T-helper 17 cell (primary cell): ENCODE results near the gene SGPL1. TPM values are rescaled to one million over a fixed set of nuclear protein-coding genes. Genes with fewer than 3 reads are reported as not detected.

ENCODE experiments used
- ATAC-seq: fragments of 150-1000 bp; cut with Tn5 transposase; 2 replicates; pipeline ENCODE4 v1.10.0; 2021; ENCODE audit warnings: mild to moderate bottlenecking, moderate library complexity
- DNase-seq, 3 donors: peaks; one replicate each; pipeline versions ENCODE4 v3.0.0 to v3.0.0-alpha.2; 2020 to 2021
- H3K9me3 ChIP-seq: one replicate; pipeline ENCODE4 v1.7.0; 2013; ENCODE audit warnings: low read length, mild to moderate bottlenecking; ENCODE audit not compliant: control insufficient read depth, poor library complexity, severe bottlenecking
- H3K27ac Mint-ChIP-seq: one replicate; pipeline ENCODE4 v1.8.0; 2022; ENCODE audit warnings: mild to moderate bottlenecking, moderate library complexity, mixed read lengths
- H3K27me3 Mint-ChIP-seq: one replicate; pipeline ENCODE4 v1.8.0; 2022; ENCODE audit warnings: mixed read lengths
- H3K36me3 Mint-ChIP-seq: one replicate; pipeline ENCODE4 v1.8.0; 2022; ENCODE audit warnings: low read depth, mixed read lengths
- H3K4me1 Mint-ChIP-seq: one replicate; pipeline ENCODE4 v1.8.0; 2022; ENCODE audit warnings: mild to moderate bottlenecking, mixed read lengths
- H3K4me3 Mint-ChIP-seq: one replicate; pipeline ENCODE4 v1.8.0; 2022; ENCODE audit warnings: mild to moderate bottlenecking, moderate library complexity, mixed read lengths
- total RNA-seq, 4 donors: library from RNA in 2 of 4; stranded (reverse) in 2 of 4; gene quantifications; one replicate each; pipeline ENCODE4 v1.2.3 and lab custom pipeline; 2022 to 2026

The SGPL1 gene
- total RNA-seq, 2 donors from 2014 or later, result 21.5 to 22.8 TPM

- DNase-seq, result no peak
- H3K27me3 Mint-ChIP-seq, result peaks cover 45% of the 10 kb centered on the region
- no peaks in the 10 kb centered on the region for H3K4me1 Mint-ChIP-seq
- no peak for ATAC-seq
- H3K36me3 Mint-ChIP-seq, result no peaks in the 10 kb centered on the region
- H3K4me3 Mint-ChIP-seq, result no peak overlapping the region
- no peaks in the 10 kb centered on the region for H3K9me3 ChIP-seq
- H3K27ac Mint-ChIP-seq, result no peak overlapping the region
Observed at GRCh38 chr10:70807556-70807955, 8.2 kb upstream of the SGPL1 start.

GRCh38 chr10:70809011-70809611 lies 6.6 kb upstream of the SGPL1 start:
- no peak overlapping the region for H3K27ac Mint-ChIP-seq
- DNase-seq (no peak), ATAC-seq (no peak)
- H3K27me3 Mint-ChIP-seq, result peaks cover 31% of the 10 kb centered on the region
- no peak overlapping the region for H3K4me3 Mint-ChIP-seq
- no peaks in the 10 kb centered on the region for H3K9me3 ChIP-seq
- H3K36me3 Mint-ChIP-seq, result no peaks in the 10 kb centered on the region
- peaks cover under 1% of the 10 kb centered on the region for H3K4me1 Mint-ChIP-seq

- peaks cover 6% of the 10 kb centered on the region for H3K4me1 Mint-ChIP-seq
- no peaks in the 10 kb centered on the region for H3K36me3 Mint-ChIP-seq
- no peaks in the 10 kb centered on the region for H3K9me3 ChIP-seq
- no peak overlapping the region for H3K4me3 Mint-ChIP-seq
- H3K27ac Mint-ChIP-seq, result no peak overlapping the region
- H3K27me3 Mint-ChIP-seq, result peaks cover 24% of the 10 kb centered on the region
- no peak for ATAC-seq
- DNase-seq, result no peak
Observed at GRCh38 chr10:70809726-70810125, 6.0 kb upstream of the SGPL1 start.

- peaks cover 12% of the 10 kb centered on the region for H3K27me3 Mint-ChIP-seq
- no peaks in the 10 kb centered on the region for H3K9me3 ChIP-seq
- no peaks in the 10 kb centered on the region for H3K36me3 Mint-ChIP-seq
- H3K4me3 Mint-ChIP-seq, result no peak overlapping the region
- ATAC-seq (no peak), DNase-seq (no peak)
- no peak overlapping the region for H3K27ac Mint-ChIP-seq
- peaks cover 10% of the 10 kb centered on the region for H3K4me1 Mint-ChIP-seq
Observed at GRCh38 chr10:70810967-70811366, 4.8 kb upstream of the SGPL1 start.

GRCh38 chr10:70811881-70812280 lies 3.9 kb upstream of the SGPL1 start:
- no peaks in the 10 kb centered on the region for H3K36me3 Mint-ChIP-seq
- DNase-seq (no peak), ATAC-seq (no peak)
- H3K4me3 Mint-ChIP-seq, result no peak overlapping the region
- H3K27ac Mint-ChIP-seq, result no peak overlapping the region
- peaks cover 15% of the 10 kb centered on the region for H3K4me1 Mint-ChIP-seq
- H3K9me3 ChIP-seq, result no peaks in the 10 kb centered on the region
- H3K27me3 Mint-ChIP-seq, result peaks cover 6% of the 10 kb centered on the region

- ATAC-seq, result no peak
- Mint-ChIP-seq H3K4me3 (no peak overlapping the region), H3K36me3 (peaks cover under 1% of the 10 kb centered on the region), H3K4me1 (peaks cover 20% of the 10 kb centered on the region), H3K27ac (no peak overlapping the region), H3K27me3 (no peaks in the 10 kb centered on the region)
- H3K9me3 ChIP-seq, result no peaks in the 10 kb centered on the region
- DNase-seq, result no peak
Observed at GRCh38 chr10:70812814-70813213, 2.9 kb upstream of the SGPL1 start.

GRCh38 chr10:70814126-70814525 lies 1.6 kb upstream of the SGPL1 start:
- H3K4me1 Mint-ChIP-seq, result peaks cover 27% of the 10 kb centered on the region
- ATAC-seq (no peak), DNase-seq (no peak)
- H3K27me3 Mint-ChIP-seq, result no peaks in the 10 kb centered on the region
- H3K36me3 Mint-ChIP-seq, result peaks cover 2% of the 10 kb centered on the region
- H3K9me3 ChIP-seq, result no peaks in the 10 kb centered on the region
- peak overlapping the region; percentile 72 for H3K27ac Mint-ChIP-seq
- H3K4me3 Mint-ChIP-seq, result peak overlapping the region; percentile 58

- peak overlapping the region; percentile 87 for H3K27ac Mint-ChIP-seq
- peaks cover 35% of the 10 kb centered on the region for H3K4me1 Mint-ChIP-seq
- peaks cover 2% of the 10 kb centered on the region for H3K36me3 Mint-ChIP-seq
- ATAC-seq (peak; percentile 48), DNase-seq (peak in 2 of 3 donors; percentile 31 to 32)
- H3K9me3 ChIP-seq, result no peaks in the 10 kb centered on the region
- no peaks in the 10 kb centered on the region for H3K27me3 Mint-ChIP-seq
- peak overlapping the region; percentile 90 for H3K4me3 Mint-ChIP-seq
Observed at GRCh38 chr10:70816220-70816894, 609 bp downstream of the SGPL1 start.

- ATAC-seq, result no peak
- Mint-ChIP-seq H3K27ac (no peak overlapping the region), H3K4me1 (peaks cover 36% of the 10 kb centered on the region), H3K36me3 (peaks cover 3% of the 10 kb centered on the region), H3K4me3 (no peak overlapping the region), H3K27me3 (no peaks in the 10 kb centered on the region)
- no peak for DNase-seq
- H3K9me3 ChIP-seq, result no peaks in the 10 kb centered on the region
Observed at GRCh38 chr10:70820976-70821750, 5.4 kb downstream of the SGPL1 start.

- ATAC-seq (no peak), DNase-seq (no peak)
- peaks cover 35% of the 10 kb centered on the region for H3K4me1 Mint-ChIP-seq
- H3K36me3 Mint-ChIP-seq, result peaks cover 3% of the 10 kb centered on the region
- no peaks in the 10 kb centered on the region for H3K27me3 Mint-ChIP-seq
- no peak overlapping the region for H3K4me3 Mint-ChIP-seq
- no peak overlapping the region for H3K27ac Mint-ChIP-seq
- H3K9me3 ChIP-seq, result no peaks in the 10 kb centered on the region
Observed at GRCh38 chr10:70822076-70822820, 6.5 kb downstream of the SGPL1 start.

GRCh38 chr10:70827086-70827757 lies 11.5 kb downstream of the SGPL1 start:
- no peaks in the 10 kb centered on the region for H3K9me3 ChIP-seq
- H3K27me3 Mint-ChIP-seq, result no peaks in the 10 kb centered on the region
- no peak for DNase-seq
- H3K4me3 Mint-ChIP-seq, result no peak overlapping the region
- H3K4me1 Mint-ChIP-seq, result peaks cover 21% of the 10 kb centered on the region
- peaks cover 2% of the 10 kb centered on the region for H3K36me3 Mint-ChIP-seq
- ATAC-seq, result no peak
- H3K27ac Mint-ChIP-seq, result no peak overlapping the region

GRCh38 chr10:70828923-70829322 lies 13.2 kb downstream of the SGPL1 start:
- no peaks in the 10 kb centered on the region for H3K9me3 ChIP-seq
- no peak for ATAC-seq
- Mint-ChIP-seq H3K4me1 (peaks cover 27% of the 10 kb centered on the region), H3K27me3 (no peaks in the 10 kb centered on the region), H3K27ac (no peak overlapping the region), H3K36me3 (peaks cover 2% of the 10 kb centered on the region), H3K4me3 (no peak overlapping the region)
- no peak for DNase-seq
